Measurements from ENCODE around the gene DENND1A.
A peak's percentile ranks its signal among the peaks of the same experiment; 100 is the strongest.

DENND1A gene

GRCh38 chr9:123522251-123522650 lies 407.7 kb downstream of the DENND1A start:
- no peak for DNase-seq (ENCODE audit: low read depth)
- no peak overlapping the region for H3K4me3 ChIP-seq (ENCODE audit: low read depth, low read length)
- no peak for TF ChIP-seq CTCF (conservative IDR thresholded peaks at IDR 0.05; ENCODE audit: low read depth, low read length)

DNA sequence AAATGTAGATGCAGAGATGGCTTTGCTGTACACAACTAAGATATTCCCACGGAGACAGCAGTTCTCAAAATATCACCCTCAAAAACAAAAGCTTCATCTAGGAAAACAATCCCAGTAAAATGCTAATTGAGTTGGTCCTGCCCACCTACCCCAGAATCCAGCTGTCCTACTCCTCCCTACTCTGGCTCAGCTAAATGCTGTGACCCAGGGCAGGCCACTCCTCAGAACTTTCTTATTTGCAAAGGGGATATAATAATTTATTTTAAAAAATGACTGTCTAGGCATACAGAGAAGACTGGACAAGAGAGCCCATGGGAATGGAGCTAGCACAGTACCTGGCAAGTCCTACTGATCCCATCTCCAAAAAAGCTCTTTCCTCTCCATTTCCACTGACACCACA lies 411.6 kb downstream of the DENND1A start:
- H3K4me3 ChIP-seq (ENCODE audit: low read depth, low read length) = no peak overlapping the region
- DNase-seq (ENCODE audit: low read depth) = no peak
- TF ChIP-seq CTCF (conservative IDR thresholded peaks at IDR 0.05; ENCODE audit: low read depth, low read length) = no peak

GRCh38 chr9:123517512-123517911 lies 412.4 kb downstream of the DENND1A start:
- no peak overlapping the region for H3K4me3 ChIP-seq (ENCODE audit: low read depth, low read length)
- no peak for DNase-seq (ENCODE audit: low read depth)
- TF ChIP-seq CTCF (conservative IDR thresholded peaks at IDR 0.05; ENCODE audit: low read depth, low read length) = no peak

DNA sequence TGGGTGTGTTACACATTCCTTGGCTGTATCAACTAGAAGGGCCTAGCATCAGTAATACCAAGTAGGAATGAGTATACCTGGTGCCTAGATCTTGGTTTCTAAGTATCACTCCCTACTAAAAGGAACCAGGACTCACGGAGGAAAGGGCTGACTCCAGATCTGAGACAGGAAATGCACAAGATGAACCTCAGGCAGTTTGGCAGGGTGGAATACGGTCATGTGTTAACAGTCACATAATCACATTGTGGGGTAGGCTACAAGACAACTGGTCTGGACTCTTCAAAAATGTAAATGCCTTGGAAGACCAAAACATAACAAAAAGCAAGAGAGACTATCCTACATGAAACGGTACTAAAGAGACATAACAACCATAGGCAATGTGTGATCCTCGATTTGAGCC lies 415.2 kb downstream of the DENND1A start:
- no peak for TF ChIP-seq CTCF (conservative IDR thresholded peaks at IDR 0.05; ENCODE audit: low read depth, low read length)
- peak; percentile 10 for DNase-seq (ENCODE audit: low read depth)
- H3K4me3 ChIP-seq (ENCODE audit: low read depth, low read length) = no peak overlapping the region

DNA sequence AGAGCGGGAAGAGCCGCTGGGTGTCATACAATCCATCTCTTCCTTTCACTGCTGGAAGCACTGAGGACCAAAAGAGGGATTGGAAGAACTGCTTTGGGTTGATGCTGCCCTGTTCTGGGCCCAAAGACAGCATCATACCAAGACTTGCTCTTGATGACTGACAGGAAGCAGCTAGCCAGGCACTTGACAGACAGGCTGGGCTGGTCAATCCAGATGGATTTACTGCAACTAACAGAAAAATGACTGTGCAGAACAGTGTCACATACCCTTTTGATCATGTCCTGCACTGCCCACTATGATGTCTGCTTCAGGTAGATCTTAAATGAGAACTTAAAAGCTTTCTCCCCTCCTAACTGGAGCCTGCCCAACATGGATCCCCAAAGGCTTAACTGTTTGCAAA lies 416.4 kb downstream of the DENND1A start:
- H3K4me3 ChIP-seq (ENCODE audit: low read depth, low read length) = no peak overlapping the region
- no peak for DNase-seq (ENCODE audit: low read depth)
- no peak for TF ChIP-seq CTCF (conservative IDR thresholded peaks at IDR 0.05; ENCODE audit: low read depth, low read length)

DNA sequence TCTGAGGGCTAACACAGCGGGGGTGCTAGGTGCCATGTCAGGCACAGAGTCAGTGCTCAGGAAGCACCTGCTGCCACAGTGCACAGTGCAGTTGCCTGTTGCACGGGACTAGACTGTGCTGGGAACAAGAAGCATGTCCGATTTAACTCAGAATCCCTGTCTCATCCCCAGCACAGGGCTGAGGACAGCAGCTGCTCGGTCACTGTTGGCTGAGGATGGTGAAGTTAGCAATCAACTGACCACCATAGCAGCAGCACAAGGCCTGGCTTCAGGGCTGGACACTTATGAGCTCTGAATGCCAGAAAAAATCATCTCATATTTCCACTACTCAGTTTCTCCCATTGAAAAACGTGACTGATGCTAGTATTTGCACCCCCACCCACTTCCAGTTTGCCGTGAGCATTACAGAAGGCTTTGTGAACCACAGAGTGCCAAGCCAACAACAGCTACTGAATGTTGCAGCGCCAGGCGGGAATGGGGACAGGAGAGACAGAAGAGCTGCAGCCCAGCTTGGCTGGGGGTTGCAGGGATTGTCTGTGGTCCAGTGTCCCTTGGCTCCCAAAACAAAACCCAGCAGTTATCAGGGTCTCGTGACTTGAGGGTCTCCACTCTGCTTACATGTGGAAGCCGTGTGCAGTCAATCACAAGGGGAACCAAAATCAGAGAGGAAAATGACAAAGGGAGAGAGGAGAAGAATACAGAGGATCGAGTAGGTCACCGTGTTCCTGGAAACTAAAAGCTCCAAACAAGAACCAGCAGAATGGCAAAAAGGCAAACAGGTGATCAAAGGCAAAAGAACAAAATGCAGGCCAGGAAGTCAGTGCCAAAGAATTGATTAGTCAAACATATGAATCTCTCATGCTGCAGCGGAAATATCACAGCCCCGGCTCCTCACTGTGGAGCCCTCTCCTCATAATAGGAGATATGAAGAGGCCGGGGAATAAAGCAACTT lies 418.3 kb downstream of the DENND1A start:
- DNase-seq (ENCODE audit: low read depth) = no peak
- H3K4me3 ChIP-seq (ENCODE audit: low read depth, low read length) = no peak overlapping the region
- TF ChIP-seq CTCF (conservative IDR thresholded peaks at IDR 0.05; ENCODE audit: low read depth, low read length) = no peak

GRCh38 chr9:123509646-123510045 lies 420.3 kb downstream of the DENND1A start:
- H3K4me3 ChIP-seq (ENCODE audit: low read depth, low read length) = no peak overlapping the region
- DNase-seq (ENCODE audit: low read depth) = no peak
- TF ChIP-seq CTCF (conservative IDR thresholded peaks at IDR 0.05; ENCODE audit: low read depth, low read length) = no peak
